Activated CD8-positive, alpha-beta memory T cell treated with anti-CD3 and anti-CD28 coated beads for 48 hours (primary cell): ENCODE measurements around the gene PDHX.
"Not testable (repeated sequence)": the region's sequence is repeated elsewhere in the genome, so short reads cannot be mapped to it uniquely, and the experiment has no call there.

Experiments used
- DNase-seq, 3 experiments: peaks; one replicate each; pipeline ENCODE4 v3.0.0-alpha.2; 2020; ENCODE audit warnings: low read depth in 2 of 3, low spot score in 2 of 3

The PDHX gene

GRCh38 chr11:34910817-34911216 lies 5.6 kb upstream of the PDHX start:
- no peak for DNase-seq

DNA sequence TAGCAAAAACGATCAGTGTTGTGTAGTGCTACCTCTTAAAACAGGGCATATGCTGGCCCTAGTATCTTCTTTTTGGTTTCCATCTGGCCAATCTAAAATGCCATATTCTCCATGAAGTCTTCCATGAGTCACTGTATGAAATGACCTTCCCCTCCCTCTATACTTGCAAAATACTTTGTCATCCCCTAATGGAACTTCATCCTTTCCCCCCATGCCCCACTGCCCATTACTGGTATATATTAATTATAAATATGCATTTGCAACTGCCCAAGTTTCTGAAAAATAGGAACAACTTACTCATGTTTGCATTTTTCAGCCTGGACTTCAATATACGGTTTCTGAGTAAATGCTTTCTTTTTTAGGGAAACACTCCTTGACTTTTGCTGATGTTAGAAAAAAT lies 4.7 kb upstream of the PDHX start:
- no peak for DNase-seq

GRCh38 chr11:34913556-34913955 lies 2.9 kb upstream of the PDHX start:
- DNase-seq, result not testable (repeated sequence)

GRCh38 chr11:34915136-34916014 lies 1.0 kb upstream of the PDHX start:
- no peak for DNase-seq

GRCh38 chr11:34916843-34917770 lies 689 bp downstream of the PDHX start:
- DNase-seq, result no peak

DNA sequence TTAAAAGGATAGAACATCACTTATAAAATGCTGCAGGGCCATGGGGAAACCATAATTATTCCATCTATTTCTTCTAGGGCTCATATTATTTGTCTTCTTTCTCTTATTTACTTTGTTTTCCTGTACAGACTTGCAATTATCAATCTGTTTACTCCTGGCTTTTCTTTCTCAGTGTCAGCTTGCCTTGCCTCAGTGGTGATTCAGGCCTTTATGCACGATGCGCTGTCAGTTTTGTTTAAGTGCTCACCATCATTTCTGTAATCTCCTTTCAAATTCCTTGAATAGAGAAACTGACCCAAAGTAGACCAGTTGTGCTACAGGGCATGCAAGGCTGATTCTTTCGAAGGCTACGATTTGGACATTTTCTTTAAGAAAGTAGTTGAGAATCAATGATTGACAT lies 4.7 kb downstream of the PDHX start:
- no peak for DNase-seq

DNA sequence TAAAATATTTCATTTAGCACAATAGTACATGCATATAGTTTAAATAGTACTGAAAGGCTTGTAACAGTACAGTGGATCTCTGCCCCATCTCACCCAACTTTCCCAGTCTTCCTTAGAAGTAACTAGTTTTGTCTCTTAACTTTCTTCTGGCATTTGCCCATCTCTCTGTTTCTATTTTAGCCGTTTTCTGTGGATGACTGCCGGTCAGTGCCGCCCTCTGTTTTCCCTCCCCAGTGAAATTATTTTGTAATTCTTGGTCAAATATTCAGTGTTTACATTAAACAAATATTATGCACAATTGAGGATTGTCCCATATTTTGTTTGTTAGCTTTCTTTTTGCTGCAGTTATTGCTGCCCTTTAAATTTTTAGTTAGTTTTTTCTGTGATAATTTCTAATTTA lies 8.3 kb downstream of the PDHX start:
- no peak for DNase-seq

- no peak for DNase-seq
These were observed 9.8 kb downstream of the PDHX start for GRCh38 chr11:34926101-34926830.

GRCh38 chr11:34926831-34927132 lies 10.4 kb downstream of the PDHX start:
- DNase-seq, result no peak

DNA sequence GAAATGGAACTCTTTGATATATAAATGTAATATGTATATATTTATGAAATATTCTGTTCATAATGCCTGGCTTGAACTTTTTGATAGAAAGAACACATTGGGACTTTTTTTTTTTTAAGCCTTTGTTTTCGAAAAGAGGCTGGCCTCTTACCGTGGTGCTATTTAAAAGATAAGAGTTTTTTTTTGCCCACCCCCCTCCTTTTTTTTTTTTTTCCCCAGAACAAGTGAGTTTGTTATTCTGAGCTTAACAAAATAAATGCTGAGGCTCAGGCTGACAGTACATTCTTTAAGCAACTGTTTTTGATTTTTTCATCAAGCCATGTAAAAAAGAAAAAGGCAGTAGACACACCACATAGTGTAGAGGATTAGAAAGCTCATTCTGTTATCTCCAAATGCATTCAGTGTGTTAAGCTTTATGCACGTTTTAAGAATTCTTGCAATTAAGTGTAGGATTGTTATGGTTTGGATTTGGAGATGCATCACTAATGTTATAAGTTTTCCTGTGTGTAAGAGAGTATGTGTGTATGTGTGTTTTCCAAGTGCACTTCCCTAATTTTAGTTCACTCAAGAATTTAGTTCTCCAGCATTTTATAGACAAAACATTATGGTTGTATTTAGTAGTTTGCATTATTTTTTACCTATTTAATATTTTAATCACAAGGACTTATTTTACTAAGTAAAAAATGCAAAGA lies 12.0 kb downstream of the PDHX start:
- no peak for DNase-seq

DNA sequence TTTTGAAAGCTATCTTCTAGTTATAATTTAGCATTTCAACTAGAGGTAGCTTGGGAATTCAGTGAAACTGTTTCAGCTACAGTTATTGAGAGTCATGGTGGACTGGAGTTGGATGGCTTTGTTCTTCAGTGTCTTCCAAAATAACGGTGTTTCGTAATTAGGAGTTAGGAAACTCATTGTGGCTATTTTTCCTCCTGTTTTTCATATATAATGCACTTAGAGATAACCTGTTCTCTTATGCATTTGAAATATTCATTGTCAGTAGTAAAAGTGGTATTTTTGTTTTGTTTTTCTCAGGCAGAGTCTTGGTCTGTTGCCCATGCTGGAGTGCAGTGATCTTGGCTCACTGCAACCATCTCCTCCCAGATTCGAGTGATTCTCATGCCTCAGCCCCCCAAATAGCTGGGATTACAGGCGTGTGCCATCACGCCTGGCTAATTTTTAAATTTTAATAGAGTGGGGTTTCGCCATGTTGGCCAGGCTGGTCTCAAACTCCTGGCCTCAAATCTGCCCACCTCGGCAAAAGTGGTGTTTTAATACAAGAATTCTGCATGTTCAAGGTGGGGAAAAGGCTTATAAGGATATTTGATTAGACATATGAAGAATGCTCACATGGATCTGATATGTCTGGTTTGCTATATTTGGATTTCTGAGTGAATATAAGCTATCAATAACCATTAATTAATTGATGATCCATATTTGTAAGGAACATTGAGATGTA lies 12.7 kb downstream of the PDHX start:
- no peak for DNase-seq

GRCh38 chr11:34929794-34930763 lies 13.7 kb downstream of the PDHX start:
- DNase-seq, result no peak

GRCh38 chr11:34936945-34937629 lies 20.7 kb downstream of the PDHX start:
- DNase-seq, result no peak

GRCh38 chr11:34938611-34939010 lies 22.2 kb downstream of the PDHX start:
- no peak for DNase-seq

GRCh38 chr11:34940026-34940677 lies 23.7 kb downstream of the PDHX start:
- no peak for DNase-seq

GRCh38 chr11:34941688-34942087 lies 25.3 kb downstream of the PDHX start:
- DNase-seq, result no peak

DNA sequence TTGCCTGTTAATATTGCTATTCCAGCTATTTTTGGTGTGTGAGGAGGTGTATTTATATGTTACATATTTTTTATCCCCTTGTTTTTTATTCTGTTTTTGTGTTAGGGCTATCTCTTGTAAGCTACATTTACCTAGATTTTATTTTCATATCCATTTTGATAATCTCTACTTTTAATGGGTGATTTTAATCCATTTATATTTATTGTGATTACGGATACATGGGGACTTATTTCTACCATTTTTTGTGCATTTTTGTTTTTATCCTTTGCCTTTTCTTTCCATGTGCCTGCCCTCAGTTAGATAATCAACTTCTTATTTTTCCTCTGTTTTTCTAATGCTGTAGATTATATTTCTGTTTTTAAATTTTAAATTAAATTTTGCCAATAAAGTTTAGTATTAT lies 28.3 kb downstream of the PDHX start:
- no peak for DNase-seq

DNA sequence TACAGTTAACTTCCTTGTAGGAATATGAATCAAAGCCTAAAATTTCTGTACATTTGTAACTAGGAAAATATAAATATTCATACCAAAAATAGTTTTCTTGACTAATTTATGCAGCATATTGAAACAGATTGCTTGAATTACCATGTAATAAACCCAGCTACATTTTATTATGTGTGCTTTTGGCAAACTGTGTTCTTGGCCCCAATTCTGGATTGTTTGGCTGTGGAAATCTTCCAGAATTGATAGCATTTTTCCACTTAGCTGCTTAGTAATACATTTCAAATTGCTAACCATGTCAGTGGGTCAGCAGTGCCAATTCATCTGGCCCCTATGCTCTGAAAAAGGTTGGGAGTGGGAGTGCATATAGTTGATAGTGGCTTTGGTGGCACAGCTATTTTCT lies 32.3 kb downstream of the PDHX start:
- DNase-seq, result no peak
